ELR (cell line): ENCODE measurements around the gene SMCR8.
"Not testable (repeated sequence)": the region's sequence is repeated elsewhere in the genome, so short reads cannot be mapped to it uniquely, and the experiment has no call there.

Experiments used
- DNase-seq: peaks from one replicate; pipeline ENCODE4 v3.0.0-alpha.2; 2015; ENCODE audit warnings: low read depth

The SMCR8 gene

GRCh38 chr17:18318771-18319450, 3.8 kb downstream of the SMCR8 start:
- no peak for DNase-seq

GRCh38 chr17:18319604-18320256, 4.6 kb downstream of the SMCR8 start:
- DNase-seq = peak; percentile 67

GRCh38 chr17:18320301-18320700, 5.2 kb downstream of the SMCR8 start:
- DNase-seq = no peak

DNA sequence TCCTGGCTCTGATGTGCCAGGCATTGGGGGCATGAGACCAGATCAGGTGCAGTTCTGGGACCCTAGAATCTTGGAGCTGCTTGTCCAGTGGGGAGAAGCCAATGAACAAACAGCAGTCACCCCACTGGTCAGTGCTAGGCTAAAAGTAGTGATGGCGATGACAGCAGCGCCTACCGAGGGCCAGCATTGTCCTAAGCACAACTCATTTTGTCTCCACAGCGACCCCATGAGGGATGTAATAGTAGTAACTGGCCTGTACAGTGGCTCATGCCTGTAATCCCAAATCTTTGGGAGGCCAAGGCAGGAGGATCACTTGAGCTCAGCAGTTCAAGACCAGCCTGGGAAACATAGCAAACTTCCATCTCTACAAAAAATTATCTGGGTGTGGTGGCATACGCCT, 6.2 kb downstream of the SMCR8 start:
- DNase-seq = peak; percentile 25

DNA sequence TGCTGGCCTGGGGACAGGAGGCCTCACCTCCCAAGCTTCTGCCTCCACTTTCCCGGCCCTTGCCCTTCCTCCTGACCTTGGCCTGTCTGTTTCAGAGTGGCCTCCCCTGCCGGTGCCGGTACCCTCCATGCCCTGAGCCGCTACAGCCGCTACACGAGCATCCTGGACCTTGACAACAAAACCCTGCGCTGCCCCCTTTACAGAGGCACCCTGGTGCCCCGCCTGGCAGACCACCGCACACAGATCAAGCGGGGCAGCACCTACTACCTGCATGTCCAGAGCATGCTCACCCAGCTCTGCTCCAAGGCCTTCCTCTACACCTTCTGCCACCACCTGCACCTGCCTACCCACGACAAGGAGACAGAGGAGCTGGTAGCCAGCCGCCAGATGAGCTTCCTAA, 7.4 kb downstream of the SMCR8 start:
- DNase-seq = no peak

GRCh38 chr17:18323007-18323406, 7.9 kb downstream of the SMCR8 start:
- peak; percentile 50 for DNase-seq

GRCh38 chr17:18323507-18324139, 8.5 kb downstream of the SMCR8 start:
- DNase-seq = no peak

GRCh38 chr17:18324140-18325050, 9.3 kb downstream of the SMCR8 start:
- DNase-seq = no peak

GRCh38 chr17:18326039-18326438, 10.9 kb downstream of the SMCR8 start:
- DNase-seq = no peak

GRCh38 chr17:18326572-18326971, 11.5 kb downstream of the SMCR8 start:
- DNase-seq = no peak

DNA sequence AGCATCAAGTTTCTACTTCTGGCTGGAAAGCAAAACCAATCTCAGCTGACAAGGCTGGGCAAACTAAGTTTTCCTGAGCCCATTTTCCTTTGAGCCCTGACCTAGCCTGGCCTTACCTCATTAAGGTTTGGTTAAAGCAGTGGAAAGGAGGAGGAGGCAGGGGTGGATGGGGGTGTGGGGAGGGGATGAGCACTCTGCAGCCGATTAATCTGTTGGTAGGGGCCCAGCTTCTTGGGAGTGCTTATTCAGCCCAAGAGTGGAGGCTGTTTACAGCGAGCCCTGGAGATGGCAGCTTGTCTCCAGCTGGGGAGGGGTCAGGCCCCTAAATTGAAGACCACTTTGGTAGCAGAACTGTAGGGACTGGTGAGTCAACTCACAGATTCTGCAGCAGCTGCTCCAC, 12.0 kb downstream of the SMCR8 start:
- DNase-seq = no peak

DNA sequence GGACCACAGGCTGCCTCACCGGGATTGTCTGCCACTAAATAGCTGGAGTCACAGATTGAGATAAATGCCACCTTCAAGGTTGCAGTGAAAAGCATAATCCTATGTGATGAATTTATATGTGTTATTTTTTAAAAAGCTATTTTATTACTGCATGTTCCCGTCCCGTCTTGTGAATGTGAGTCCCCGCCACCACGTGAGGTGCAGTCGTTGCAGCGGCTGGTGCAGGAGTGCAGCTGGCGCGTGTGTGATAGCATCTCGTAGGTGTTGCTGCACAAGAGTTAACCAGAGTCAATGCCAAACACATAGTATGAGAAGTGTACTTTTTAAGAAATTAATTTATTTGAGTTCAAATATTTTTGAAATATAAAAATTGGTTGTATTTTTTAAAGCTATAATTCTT, 12.5 kb downstream of the SMCR8 start:
- DNase-seq = no peak

- DNase-seq = no peak
Measured at GRCh38 chr17:18328643-18329204, 13.6 kb downstream of the SMCR8 start.

DNA sequence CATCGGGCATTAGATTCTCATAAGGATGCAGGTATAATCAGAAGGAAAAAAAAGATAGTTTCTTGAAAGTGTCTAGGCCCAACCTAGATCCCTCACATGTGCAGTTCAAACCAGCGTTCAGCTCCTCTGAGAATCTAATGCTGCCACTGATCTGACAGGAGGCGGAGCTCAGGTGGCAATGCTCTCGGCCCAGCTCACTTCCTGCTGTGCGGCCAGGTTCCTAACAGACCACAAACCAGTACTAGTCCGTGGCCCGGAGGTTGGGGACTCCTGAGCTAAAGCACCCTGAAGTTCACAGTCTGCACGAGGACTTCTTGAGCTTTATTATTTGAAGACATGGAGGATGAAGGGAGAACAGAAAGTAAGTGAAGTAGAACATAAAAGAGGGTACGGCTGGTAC, 16.8 kb downstream of the SMCR8 start:
- DNase-seq = no peak

GRCh38 chr17:18332909-18333489, 17.9 kb downstream of the SMCR8 start:
- peak; percentile 30 for DNase-seq

- not testable (repeated sequence) for DNase-seq
Measured at GRCh38 chr17:18338158-18338557, 23.1 kb downstream of the SMCR8 start.

DNA sequence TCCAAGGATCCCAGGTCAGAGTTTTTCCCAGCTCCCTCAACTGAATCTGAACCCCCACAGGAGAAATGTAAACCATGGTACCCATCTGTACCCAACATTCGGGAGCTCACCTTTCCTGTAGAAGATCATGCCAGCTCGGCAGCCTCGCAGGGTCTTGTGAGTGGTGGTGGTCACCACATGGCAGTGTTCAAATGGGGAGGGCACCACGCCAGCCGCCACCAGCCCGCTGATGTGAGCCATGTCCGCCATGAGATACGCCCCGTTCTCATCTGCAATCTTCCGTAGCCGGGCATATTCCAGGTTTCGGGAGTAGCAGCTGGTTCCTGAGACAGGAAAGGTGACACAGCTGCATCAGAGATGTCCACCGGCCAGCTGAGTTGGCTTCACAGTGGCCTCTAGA, 24.8 kb downstream of the SMCR8 start:
- DNase-seq = no peak

GRCh38 chr17:18344021-18344420, 28.9 kb downstream of the SMCR8 start:
- no peak for DNase-seq

DNA sequence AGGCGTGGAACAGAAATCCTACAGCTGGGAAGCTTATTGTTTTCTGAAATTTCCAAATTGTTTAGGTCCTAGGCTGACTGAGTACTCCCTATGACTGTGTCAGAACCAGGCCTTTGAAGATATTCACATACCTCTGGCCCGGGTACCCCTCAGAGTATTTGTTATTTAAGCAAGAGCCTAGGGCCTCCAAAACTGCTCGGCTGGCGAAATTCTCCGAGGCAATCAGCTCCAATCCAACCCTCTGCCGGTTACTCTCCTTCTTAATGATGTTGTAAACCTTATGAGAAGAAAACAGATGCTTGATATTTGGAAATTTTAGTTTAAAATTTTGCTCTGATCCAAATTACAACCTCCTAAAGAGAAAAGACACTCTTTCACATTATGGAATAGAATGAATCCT, 38.4 kb downstream of the SMCR8 start:
- no peak for DNase-seq

- DNase-seq = no peak
Measured at GRCh38 chr17:18356624-18357023, 41.5 kb downstream of the SMCR8 start.

DNA sequence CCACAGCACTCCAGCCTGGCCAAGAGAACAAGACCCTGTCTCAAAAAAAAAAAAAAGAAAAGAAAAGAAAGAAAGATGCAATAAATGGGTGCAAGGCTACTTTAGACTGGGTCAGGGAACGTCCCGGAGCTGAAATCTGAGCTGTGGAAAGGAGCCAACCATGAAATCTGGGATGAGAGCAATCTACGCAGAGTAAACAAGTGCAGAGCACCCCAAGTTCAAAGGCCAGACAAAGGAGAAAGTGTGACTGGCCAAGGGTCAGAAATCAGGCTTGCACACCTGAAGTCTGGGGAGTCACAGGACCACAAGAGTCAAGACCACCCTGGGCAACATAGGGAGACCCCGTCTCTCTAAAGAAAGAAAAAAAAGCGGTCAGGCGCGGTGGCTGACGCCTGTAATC, 45.4 kb downstream of the SMCR8 start:
- no peak for DNase-seq
